T-helper 2 cell treated with Interferon-gamma antibody and Interleukin-4, amounts not matched to agents 5 μg/mL and 100 μg/mL, for 36 hours (primary cell): ENCODE data around the gene GRIN1.
A peak's percentile ranks its signal among the peaks of the same experiment; 100 is the strongest.

Experiments
- DNase-seq: peaks from one replicate; pipeline ENCODE4 v3.0.0; 2021; ENCODE audit warnings: low spot score
- H3K27ac Mint-ChIP-seq: one replicate; pipeline ENCODE4 v1.8.0; 2021; ENCODE audit warnings: mild to moderate bottlenecking, mixed read lengths
- H3K27me3 Mint-ChIP-seq: one replicate; pipeline ENCODE4 v1.8.0; 2021; ENCODE audit warnings: low read depth, mixed read lengths
- H3K36me3 Mint-ChIP-seq: one replicate; pipeline ENCODE4 v1.8.0; 2021; ENCODE audit warnings: low read depth, mixed read lengths
- H3K4me1 Mint-ChIP-seq: one replicate; pipeline ENCODE4 v1.8.0; 2021; ENCODE audit warnings: low read depth, mixed read lengths
- H3K4me3 Mint-ChIP-seq: one replicate; pipeline ENCODE4 v1.8.0; 2022; ENCODE audit warnings: mild to moderate bottlenecking, moderate library complexity, mixed read lengths
- H3K9me3 Mint-ChIP-seq: one replicate; pipeline ENCODE4 v1.8.0; 2021; ENCODE audit warnings: mixed read lengths

Gene GRIN1

DNA sequence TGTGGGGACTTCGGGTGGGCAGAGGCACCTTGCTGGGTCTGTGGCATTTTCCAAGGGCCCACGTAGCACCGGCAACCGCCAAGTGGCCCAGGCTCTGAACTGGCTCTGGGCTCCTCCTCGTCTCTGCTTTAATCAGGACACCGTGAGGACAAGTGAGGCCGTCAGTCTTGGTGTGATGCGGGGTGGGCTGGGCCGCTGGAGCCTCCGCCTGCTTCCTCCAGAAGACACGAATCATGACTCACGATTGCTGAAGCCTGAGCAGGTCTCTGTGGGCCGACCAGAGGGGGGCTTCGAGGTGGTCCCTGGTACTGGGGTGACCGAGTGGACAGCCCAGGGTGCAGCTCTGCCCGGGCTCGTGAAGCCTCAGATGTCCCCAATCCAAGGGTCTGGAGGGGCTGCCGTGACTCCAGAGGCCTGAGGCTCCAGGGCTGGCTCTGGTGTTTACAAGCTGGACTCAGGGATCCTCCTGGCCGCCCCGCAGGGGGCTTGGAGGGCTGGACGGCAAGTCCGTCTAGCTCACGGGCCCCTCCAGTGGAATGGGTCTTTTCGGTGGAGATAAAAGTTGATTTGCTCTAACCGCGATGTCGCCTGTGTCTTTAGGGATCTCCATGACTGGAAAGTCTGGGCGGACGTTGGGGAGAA is 30.2 kb upstream of the GRIN1 start:
- no peaks in the 10 kb centered on the region for H3K4me1 Mint-ChIP-seq
- H3K4me3 Mint-ChIP-seq = no peak overlapping the region
- H3K9me3 Mint-ChIP-seq = no peaks in the 10 kb centered on the region
- H3K27ac Mint-ChIP-seq = no peak overlapping the region
- no peaks in the 10 kb centered on the region for H3K27me3 Mint-ChIP-seq
- H3K36me3 Mint-ChIP-seq = peaks cover 18% of the 10 kb centered on the region
- no peak for DNase-seq

DNA sequence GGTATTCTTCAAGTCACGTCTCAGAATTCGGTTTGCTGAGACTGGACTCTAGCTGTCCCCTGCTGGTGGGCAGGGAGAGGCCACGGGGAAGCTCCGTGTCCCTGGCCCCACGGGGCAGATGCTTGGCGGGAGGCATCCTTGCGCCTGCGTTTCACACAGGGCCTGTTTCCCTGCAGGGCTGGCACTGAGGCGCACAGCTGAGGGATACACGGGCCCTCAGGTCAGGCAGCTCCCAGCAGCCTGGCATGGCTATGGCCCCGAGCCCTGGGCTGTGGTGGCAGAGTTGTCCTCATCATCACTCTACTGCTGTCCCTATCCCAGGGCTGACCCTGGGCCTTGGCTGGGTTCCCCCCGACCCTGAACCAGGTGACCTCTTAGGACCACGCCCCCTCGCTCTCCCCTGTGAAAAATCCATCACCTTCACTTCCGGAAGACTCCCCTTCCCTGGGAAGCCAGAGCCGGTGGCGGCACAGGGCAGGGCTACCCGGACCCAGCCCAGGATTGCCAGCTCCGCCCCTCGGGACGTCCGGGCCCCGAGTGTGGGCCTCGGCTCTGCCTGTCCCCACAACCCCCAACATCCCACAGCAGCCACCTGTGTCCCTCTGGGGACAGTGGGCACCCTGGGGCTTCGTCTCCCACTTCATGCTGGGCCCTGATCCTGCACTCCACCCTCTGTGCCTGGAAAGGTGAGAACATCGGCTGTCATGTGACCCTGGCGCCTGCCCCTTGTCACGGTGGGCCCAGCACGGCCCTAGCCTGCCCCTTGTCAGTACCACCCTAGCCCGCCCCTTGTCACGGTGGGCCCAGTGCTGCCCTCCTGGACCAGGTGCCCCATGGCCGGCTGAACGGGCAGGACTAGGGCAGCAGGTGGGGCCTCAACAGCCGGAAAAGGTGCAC is 29.5 kb upstream of the GRIN1 start:
- Mint-ChIP-seq H3K9me3 (no peaks in the 10 kb centered on the region), H3K36me3 (peaks cover 18% of the 10 kb centered on the region), H3K27ac (no peak overlapping the region), H3K27me3 (no peaks in the 10 kb centered on the region), H3K4me3 (no peak overlapping the region), H3K4me1 (no peaks in the 10 kb centered on the region)
- no peak for DNase-seq

DNA sequence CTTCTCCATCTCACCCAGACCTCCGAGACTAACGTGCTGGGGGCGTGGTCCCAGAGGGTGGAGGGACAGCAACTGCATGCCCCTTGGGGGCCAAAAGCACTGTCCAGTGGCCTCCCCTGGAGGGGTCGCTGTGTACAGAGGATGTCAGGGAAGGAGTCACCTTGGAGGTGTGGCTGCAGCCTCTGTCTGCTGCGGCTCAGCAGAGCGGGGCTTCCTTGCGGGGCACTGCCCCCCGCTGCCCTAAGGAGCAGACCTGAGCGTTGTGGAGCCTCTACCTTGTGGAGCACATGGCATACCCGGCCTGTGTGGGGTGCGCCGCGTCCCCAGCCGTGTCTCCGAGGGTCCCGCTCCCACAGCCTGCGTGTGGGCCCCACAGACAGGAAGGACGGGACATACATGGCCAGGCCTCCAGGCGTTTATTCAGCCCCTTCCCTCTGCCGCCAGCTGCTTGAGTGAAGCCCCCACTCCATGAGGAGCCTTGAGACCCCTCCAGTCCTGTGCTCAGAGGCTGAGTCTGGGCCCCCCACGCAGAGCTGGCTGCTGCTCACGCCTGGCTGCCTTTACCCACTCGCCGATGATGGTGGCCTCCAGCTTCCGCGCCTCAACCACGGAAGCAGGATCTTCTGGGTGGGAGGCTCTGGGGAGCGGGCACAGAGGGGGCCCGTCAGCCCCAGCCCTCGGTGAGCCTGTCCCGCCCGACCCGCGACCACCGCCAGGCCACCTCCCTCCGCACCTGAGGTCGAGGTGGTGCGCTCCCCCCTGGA is 28.6 kb upstream of the GRIN1 start:
- Mint-ChIP-seq H3K27me3 (no peaks in the 10 kb centered on the region), H3K4me3 (no peak overlapping the region), H3K27ac (no peak overlapping the region), H3K9me3 (no peaks in the 10 kb centered on the region), H3K4me1 (no peaks in the 10 kb centered on the region), H3K36me3 (peaks cover 15% of the 10 kb centered on the region)
- DNase-seq = no peak

DNA sequence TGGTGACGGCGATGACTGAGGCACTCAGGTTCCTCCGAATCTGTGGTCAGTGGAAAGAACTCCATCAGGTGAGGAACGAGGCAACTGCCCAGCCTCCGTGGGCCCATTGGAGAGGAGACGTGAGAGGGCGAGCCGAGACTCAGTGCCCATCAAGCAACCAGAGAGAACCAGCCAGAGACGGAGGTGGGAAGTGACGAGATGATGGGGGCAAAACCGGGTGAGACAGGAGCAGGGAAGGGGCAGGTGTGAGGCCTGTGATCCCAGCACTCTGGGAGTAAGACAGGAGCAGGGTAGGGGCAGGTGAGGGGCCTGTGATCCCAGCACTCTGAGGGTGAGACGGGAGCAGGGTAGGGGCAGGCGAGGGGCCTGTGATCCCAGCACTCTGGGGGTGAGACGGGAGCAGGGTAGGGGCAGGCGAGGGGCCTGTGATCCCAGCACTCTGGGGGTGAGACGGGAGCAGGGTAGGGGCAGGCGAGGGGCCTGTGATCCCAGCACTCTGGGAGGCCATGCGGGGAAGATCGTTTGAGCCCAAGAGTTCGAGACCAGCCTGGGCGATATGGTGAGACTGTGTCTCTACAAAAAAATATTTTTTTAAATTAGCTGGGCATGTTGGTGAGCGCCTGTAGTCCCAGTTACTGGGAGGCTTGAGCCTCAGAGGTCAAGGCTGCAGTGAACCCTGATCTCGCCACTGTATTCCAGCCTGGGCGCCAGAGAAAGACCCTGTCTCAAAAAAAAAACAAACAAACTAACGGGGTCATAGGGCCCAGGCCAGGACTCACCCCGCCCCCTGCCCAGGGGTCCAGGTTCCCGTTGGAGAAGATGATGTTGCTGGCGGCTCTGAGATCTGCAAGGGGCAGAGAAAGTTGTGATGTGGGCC is 27.8 kb upstream of the GRIN1 start:
- DNase-seq = no peak
- no peak overlapping the region for H3K4me3 Mint-ChIP-seq
- peak overlapping the region; percentile 26 for H3K27ac Mint-ChIP-seq
- H3K4me1 Mint-ChIP-seq = no peaks in the 10 kb centered on the region
- H3K36me3 Mint-ChIP-seq = peaks cover 10% of the 10 kb centered on the region
- no peaks in the 10 kb centered on the region for H3K9me3 Mint-ChIP-seq
- no peaks in the 10 kb centered on the region for H3K27me3 Mint-ChIP-seq

DNA sequence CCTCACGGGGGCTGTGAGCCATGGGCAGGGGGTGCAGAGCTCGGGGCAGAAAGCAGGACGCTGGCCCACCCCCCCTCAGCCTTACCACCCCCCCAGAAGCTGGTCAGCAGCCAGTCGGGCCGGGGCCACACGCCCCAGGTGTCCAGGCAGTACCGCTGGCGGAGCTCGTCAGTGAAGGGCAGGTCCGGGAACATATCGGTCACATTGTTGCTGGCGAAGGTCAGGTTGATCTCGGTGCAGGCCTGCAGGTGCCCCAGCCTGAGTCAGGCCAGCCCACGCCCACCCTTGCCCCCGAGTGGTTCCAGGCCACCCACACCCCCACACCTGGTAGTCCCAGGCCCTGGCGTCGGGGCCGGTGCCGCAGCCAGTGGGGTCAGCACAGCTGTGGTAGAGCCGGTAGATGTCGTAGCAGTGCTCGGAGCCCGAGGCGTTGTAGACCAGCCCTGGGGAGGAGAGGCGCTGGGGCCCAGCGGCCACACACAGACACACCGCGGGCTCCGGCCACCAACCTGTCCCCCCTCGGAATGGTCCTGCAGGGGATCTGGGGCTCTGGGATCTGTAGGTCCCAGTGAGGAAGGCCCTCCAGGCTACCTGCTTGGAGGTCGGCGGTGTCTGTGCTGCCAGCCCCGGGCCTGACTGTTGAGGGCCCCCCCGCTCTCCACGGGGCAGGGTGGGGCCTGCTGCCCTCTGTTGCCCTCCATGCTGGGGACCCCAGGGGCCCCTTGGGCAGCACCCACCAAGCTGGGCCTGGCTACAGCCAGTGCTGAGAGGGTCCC is 27.0 kb upstream of the GRIN1 start:
- H3K27ac Mint-ChIP-seq = no peak overlapping the region
- H3K36me3 Mint-ChIP-seq = peaks cover 10% of the 10 kb centered on the region
- H3K9me3 Mint-ChIP-seq = no peaks in the 10 kb centered on the region
- no peaks in the 10 kb centered on the region for H3K4me1 Mint-ChIP-seq
- no peaks in the 10 kb centered on the region for H3K27me3 Mint-ChIP-seq
- no peak for DNase-seq
- no peak overlapping the region for H3K4me3 Mint-ChIP-seq

DNA sequence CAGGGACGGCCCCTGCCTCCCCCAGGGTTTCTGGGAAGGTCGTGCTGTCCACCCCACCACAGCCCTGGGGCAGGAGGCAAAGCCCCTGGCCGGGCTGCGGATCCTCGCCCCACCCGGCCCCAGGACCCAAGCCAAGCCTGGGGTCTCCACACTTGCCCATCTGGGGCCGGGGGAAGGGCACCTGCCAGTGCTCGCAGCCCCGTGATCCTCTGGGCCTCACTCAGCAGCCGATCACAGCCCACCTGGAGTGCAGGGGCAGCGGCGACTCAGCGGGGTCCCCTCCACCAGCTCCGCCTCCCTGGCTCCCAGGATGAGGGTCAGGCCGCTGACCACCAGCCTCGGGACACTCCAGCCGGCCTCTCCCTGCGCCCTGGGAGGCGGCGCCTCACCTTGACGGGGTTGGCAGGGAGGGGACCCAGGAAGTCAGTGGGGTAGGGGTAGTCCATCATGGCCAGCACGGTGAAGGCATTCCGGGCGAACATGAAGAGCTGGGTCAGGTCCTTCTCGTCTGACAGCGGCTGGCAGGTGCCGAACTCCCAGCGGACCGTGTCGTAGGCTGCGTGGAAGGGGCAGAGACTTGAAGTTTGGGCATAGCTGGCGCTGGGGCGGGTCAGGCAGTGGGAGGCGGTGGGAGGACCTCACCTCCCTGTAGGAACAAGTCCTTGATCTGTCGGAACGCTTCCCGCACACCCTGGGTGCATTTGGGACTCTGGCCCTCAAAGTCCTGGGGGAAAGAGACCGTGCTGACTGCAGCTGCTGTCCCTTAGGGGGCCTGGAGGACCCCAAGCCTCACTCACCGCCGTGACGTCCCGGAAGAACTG is 26.2 kb upstream of the GRIN1 start:
- Mint-ChIP-seq H3K4me3 (peak overlapping the region; percentile 73), H3K36me3 (peaks cover 10% of the 10 kb centered on the region), H3K27ac (peak overlapping the region; percentile 68)

DNA sequence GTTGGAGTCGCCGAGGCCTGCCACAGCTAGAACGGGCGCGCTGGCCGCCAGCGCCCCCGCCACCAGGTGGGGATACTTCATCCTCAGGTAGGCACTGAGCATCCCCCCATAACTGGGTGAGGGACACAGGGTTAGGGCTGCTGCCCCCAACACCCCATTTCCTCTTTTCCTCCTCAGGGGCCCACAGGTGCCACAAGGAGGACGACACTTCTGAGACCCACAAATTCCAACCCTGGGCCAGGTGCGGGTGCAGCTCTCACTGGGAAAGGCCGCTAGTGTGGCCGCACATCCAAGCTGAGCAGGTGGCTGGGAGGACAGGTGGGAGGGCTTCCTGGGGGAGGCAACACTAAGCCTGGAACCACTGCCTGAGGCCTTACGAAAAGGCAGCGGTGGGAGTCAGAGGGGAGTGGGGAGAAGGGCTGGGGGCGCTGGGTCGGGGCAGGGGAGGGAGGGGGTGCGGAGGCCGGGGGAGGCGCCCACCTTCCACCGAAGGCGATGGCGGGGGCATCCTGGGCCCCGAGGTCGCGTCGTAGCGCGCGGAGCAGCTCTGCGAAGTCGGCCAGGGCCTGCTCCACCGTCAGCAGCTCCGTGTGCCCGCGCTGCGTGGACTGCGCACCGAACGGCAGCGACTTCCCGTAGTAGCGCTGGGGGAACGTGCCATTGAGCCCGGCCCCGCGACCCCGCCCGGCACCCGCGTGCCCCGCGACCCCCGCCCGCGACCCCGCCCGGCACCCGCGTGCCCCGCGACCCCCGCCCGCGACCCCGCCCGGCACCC is 25.4 kb upstream of the GRIN1 start:
- peaks cover 8% of the 10 kb centered on the region for H3K36me3 Mint-ChIP-seq
- peak overlapping the region; percentile 73 for H3K4me3 Mint-ChIP-seq
- no peaks in the 10 kb centered on the region for H3K4me1 Mint-ChIP-seq
- H3K9me3 Mint-ChIP-seq = no peaks in the 10 kb centered on the region
- H3K27me3 Mint-ChIP-seq = no peaks in the 10 kb centered on the region
- peak overlapping the region; percentile 73 for H3K27ac Mint-ChIP-seq
- DNase-seq = no peak

More for the DNA sequence above, 26.2 kb upstream of the GRIN1 start:
- no peak for DNase-seq
- no peaks in the 10 kb centered on the region for H3K9me3 Mint-ChIP-seq
- no peaks in the 10 kb centered on the region for H3K4me1 Mint-ChIP-seq
- H3K27me3 Mint-ChIP-seq = no peaks in the 10 kb centered on the region

DNA sequence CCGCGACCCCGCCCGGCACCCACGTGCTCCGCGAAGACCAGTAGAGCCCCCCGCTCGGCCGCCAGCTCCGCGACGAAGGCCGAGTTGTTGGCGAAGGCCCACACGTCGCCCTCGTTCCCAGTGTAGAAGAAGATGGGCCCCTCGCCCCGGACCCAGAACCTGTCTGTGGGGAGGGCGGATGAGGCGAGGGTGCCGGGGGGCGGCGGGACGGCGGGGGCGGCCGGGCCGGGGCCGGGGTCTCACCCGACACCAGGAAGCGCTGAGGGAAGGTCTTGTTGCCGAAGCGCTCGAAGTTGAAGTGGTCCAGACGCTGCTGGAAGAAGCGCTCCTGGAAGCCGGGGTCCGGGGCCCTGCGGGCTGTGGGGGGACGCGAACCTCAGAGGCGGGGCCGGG is 24.7 kb upstream of the GRIN1 start:
- H3K4me3 Mint-ChIP-seq = peak overlapping the region; percentile 54
- no peaks in the 10 kb centered on the region for H3K27me3 Mint-ChIP-seq
- DNase-seq = no peak
- H3K27ac Mint-ChIP-seq = peak overlapping the region; percentile 49
- peaks cover 6% of the 10 kb centered on the region for H3K36me3 Mint-ChIP-seq
- H3K9me3 Mint-ChIP-seq = no peaks in the 10 kb centered on the region
- peaks cover 3% of the 10 kb centered on the region for H3K4me1 Mint-ChIP-seq

DNA sequence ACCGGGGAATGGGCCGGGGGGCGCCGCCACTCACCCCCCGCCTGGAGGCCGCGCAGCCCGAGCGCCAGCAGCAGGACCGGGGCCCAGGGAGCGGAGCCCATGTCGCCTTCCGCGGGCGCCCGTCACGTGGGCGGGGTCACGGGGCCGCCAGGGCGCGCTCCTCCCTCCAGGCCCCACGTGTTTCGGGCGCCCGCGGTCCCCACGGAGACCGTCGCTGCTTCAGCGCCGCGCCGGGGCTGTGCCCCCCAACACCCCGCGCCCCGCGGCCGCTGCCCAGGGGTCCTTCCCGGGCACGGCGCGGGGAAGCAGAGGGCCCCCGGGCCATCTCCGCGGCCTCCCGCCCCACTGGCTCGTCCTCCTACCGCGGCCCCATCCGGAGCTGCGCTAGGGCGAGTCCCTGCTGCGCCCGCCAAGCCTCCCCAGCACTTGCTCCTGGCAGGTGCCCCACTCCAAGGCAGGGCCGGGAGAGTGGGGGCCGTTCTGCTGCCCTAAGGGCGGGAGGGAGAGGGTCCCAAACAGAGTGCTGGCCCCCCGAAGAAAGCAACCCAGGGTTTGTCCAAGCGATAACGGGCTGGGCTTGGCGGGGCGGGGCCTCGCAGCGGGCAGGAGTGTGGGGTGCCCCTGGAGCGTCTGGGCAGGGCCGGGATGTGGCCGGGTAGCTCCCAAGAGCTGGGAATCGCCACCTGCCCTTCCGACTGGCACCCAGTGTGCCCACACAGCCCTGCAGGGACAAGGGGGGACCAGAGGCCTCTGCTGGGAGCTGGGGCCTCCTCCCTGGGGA is 24.2 kb upstream of the GRIN1 start, which contains the start of gene DPP7:
Gene DPP7 (minus strand): TSS at position 121 of the 781 bp plus-strand sequence. CDS start 20 bp downstream, at position 101.
- Mint-ChIP-seq H3K9me3 (no peaks in the 10 kb centered on the region), H3K4me1 (peaks cover 3% of the 10 kb centered on the region), H3K27ac (peak within 1 kb of the TSS; percentile 73), H3K27me3 (no peaks in the 10 kb centered on the region), H3K4me3 (peak within 1 kb of the TSS; percentile 73), H3K36me3 (peaks cover 6% of the 10 kb centered on the region)
- DNase-seq = peak; percentile 78

DNA sequence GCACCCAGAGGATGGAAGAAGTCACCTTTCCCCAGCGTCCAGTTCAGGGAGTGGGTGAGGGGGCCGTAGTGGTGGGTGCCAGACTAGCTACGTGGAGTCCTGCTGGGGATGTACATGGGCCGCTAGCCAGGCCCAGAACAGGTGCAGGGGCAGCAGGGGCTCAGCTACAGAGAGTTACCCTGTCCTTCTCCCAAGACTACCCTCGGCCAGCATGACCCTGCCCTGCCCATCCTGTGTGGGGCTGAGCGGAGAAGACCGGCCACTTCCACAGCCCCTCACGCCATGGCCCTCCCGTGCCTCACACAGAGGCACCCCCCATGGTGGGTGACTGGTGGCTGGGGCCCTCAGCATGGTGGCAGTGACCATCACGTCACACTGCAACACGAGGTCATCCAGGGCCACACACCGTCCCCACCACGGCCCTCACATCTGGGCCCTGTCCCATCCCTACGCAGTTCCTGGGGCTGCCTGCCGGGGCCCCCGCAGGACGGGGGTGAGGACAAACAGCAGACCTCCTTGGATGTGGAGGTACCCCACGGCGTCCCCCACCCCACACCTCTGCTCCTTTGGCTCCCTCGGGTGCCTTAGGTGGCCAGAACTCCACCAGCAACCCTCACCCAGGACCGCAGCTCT is 23.4 kb upstream of the GRIN1 start:
- H3K4me3 Mint-ChIP-seq = peak overlapping the region; percentile 43
- peaks cover 3% of the 10 kb centered on the region for H3K4me1 Mint-ChIP-seq
- H3K27me3 Mint-ChIP-seq = no peaks in the 10 kb centered on the region
- no peak for DNase-seq
- no peaks in the 10 kb centered on the region for H3K9me3 Mint-ChIP-seq
- H3K36me3 Mint-ChIP-seq = peaks cover 6% of the 10 kb centered on the region
- no peak overlapping the region for H3K27ac Mint-ChIP-seq
